NB4 (cell line): Measurements from ENCODE around the gene PDCD6IP.

Source experiments
- DNase-seq: peaks from one replicate; pipeline ENCODE4 v3.0.0; 2010; ENCODE audit warnings: low read depth
- H3K4me3 ChIP-seq: one replicate; pipeline ENCODE4 v1.5.1; 2011; ENCODE audit warnings: mild to moderate bottlenecking, low read depth, low read length, moderate library complexity
- MYC ChIP-seq: IDR thresholded peaks from 2 replicates; pipeline ENCODE4 v1.6.1; 2011; ENCODE audit warnings: low read depth, low read length
- POLR2A ChIP-seq: IDR thresholded peaks from 2 replicates; pipeline ENCODE4 v1.6.1; 2011; ENCODE audit warnings: mild to moderate bottlenecking; ENCODE audit not compliant: insufficient read length; ENCODE audit errors: extremely low read depth
- TF ChIP-seq, protein P1 (sequence below): IDR thresholded peaks from 2 replicates; pipeline ENCODE4 v1.6.1; 2011; ENCODE audit warnings: low read depth, low read length
- TF ChIP-seq, protein P2 (sequence below): IDR thresholded peaks from one replicate; pipeline ENCODE4 v1.5.1; 2012; ENCODE audit warnings: low read depth, low read length

Gene PDCD6IP

DNA sequence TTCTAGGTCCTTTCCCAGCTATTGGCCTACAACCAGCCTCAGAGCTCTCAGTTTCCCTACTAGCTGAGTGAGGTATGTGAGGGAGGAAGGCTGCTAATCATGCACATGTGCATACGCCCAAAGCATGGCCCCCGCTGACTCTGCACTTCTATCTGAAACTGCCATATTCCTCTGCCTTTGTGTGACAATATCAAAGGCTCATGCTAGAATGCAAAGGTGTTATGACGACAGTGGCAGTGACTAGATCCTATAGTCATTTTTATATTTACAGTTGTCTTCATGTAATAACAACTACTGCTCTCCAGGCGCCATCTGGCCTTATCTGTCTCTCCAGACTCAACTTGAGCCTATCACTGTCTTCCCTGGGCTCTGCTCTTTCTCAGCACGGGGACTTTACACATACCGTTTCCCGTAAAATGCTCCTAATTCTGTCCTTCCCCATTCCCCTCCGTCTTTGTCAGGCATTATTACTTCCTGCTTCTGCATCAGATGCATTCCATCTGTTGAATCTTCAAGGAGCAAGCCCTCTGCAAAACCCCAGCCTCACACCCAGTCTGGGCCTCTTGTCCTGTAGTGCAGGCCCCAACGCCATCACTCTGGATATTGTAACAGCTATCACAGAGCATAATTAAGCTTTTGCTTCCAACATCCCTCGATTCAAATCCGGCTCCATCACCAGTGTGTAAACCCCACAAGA lies 102.5 kb downstream of the PDCD6IP start:
- TF ChIP-seq MYC (no peak), POLR2A (no peak)
- TF ChIP-seq, protein P1, sequence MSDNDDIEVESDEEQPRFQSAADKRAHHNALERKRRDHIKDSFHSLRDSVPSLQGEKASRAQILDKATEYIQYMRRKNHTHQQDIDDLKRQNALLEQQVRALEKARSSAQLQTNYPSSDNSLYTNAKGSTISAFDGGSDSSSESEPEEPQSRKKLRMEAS, result no peak
- TF ChIP-seq, protein P2, sequence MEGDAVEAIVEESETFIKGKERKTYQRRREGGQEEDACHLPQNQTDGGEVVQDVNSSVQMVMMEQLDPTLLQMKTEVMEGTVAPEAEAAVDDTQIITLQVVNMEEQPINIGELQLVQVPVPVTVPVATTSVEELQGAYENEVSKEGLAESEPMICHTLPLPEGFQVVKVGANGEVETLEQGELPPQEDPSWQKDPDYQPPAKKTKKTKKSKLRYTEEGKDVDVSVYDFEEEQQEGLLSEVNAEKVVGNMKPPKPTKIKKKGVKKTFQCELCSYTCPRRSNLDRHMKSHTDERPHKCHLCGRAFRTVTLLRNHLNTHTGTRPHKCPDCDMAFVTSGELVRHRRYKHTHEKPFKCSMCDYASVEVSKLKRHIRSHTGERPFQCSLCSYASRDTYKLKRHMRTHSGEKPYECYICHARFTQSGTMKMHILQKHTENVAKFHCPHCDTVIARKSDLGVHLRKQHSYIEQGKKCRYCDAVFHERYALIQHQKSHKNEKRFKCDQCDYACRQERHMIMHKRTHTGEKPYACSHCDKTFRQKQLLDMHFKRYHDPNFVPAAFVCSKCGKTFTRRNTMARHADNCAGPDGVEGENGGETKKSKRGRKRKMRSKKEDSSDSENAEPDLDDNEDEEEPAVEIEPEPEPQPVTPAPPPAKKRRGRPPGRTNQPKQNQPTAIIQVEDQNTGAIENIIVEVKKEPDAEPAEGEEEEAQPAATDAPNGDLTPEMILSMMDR, result no peak
- no peak for DNase-seq

DNA sequence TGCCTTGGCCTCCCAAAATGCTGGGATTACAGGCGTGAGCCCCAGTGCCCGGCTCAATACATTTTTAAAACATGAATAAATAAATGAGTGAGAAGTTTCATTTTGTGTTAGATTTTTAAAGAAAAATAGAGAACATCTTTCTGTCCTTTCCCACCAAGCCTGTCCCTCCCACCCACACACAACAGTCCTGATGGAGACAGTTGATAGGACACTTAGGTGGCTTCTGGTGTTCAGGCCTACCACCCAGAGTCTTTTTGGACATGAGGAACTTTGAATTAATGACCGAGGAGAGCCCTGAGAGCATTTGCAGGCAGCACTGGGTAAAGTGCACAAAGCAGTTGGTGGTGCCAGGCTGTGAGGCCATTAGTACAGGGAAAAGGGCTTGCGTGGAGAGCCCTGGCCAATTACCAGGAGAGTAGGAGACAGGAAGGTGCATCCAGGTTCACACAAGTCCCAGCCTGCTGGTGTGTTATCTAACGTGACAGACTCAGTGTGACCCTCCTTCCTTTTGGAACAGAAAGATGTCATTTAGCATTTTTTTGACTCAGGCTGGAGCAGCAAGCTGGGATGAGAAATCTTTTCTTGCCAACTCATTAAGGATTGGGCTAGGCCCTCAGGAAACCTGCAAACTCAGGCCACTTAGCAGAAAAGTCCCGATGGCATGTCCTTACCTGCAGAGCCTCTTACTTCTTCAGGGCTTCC lies 103.6 kb downstream of the PDCD6IP start:
- DNase-seq, result no peak
- TF ChIP-seq, protein P1, result no peak
- TF ChIP-seq, protein P2, result no peak
- TF ChIP-seq MYC, result no peak
- no peak for TF ChIP-seq POLR2A
- H3K4me3 ChIP-seq, result no peak overlapping the region

More for the DNA sequence above, 102.5 kb downstream of the PDCD6IP start:
- H3K4me3 ChIP-seq, result no peak overlapping the region

DNA sequence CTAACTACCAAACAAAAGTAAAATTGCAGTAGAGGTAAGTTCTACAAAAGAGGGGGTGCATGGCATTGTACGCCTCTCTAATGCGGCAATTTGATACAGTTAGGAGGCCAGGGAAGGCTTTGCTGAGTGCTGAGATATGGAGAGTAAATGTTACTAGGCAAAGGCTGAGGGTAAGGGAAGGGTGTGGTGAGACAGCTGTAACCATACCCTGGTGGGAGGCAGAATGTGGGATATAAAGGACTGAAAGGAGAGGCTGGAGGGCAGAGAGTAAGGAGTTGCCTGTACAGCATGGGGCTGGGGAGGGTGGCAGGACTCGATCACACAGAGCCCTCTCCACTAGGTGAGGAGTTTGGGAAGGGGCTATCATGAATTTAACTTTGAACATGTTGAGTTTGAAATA lies 106.3 kb downstream of the PDCD6IP start:
- TF ChIP-seq, protein P1, result no peak
- TF ChIP-seq POLR2A, result no peak
- TF ChIP-seq, protein P2, result no peak
- TF ChIP-seq MYC, result no peak
- H3K4me3 ChIP-seq, result no peak overlapping the region
- no peak for DNase-seq

DNA sequence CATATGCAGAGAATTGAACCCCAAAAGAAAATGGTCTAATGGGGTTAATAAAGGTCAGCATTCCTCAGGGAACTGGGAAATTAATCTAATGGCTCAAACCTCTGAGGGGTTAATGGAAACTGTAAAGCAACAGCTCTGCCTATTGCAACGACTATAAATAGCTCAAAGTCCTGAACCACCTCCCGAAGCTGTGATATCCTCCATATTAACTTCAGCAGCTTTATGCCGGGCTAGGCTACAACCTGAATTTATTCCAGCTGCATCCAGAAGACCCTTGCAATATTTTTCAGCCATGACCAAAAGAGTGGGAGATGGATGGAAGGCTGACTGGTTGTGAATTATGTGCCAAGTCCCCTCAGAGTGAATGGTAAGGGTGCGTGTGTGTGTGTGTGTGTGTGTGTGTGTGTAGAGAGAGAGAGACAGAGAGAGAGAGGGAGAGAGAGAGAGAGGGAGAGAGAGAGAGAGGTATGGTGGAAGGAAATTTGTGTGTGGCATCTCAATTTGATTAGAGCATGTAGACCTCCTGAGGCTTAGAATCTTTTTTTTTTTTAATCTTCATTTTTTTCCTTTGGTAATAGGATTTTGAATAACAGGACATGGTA lies 109.9 kb downstream of the PDCD6IP start:
- no peak for DNase-seq
- H3K4me3 ChIP-seq, result no peak overlapping the region
- TF ChIP-seq, protein P1, result no peak
- TF ChIP-seq, protein P2, result no peak
- TF ChIP-seq POLR2A (no peak), MYC (no peak)

DNA sequence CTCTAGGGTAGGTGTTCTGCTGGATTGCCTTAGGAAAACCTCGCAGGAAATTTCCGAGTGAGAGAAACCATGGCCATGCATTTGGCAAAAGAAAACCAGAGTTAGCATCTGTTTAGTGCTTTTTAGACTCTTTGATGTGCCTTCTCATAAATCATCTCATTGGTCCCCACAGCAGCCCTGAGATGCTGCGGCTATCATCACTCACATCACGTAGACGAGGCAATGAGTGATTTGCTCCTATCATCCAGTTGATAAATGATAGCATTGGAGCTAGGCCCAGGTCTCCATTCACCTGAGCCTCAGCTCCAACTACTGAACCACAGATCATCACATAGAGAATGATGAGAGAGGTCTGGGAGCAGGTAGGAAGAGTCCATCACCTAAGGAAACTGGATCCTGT lies 111.1 kb downstream of the PDCD6IP start:
- no peak overlapping the region for H3K4me3 ChIP-seq
- no peak for DNase-seq
- TF ChIP-seq, protein P2, result no peak
- TF ChIP-seq, protein P1, result no peak
- TF ChIP-seq POLR2A, result no peak
- TF ChIP-seq MYC, result no peak
